Measurements from ENCODE around the gene YPEL1. TPM values are rescaled to one million over a fixed set of nuclear protein-coding genes. Genes with fewer than 3 reads are reported as not detected.

Gene YPEL1
- total and polyA plus RNA-seq, 4 donors = 12.9 to 20.6 (median 17.1) TPM

- Histone ChIP-seq H3K27me3 (ENCODE audit: control insufficient read depth, insufficient read depth, low read length) (no peaks in the 10 kb centered on the region), H3K27ac (ENCODE audit: low read depth, low read length) (no peak overlapping the region), H3K36me3 (ENCODE audit: control insufficient read depth, insufficient read depth, low read length) (peaks cover 71% of the 10 kb centered on the region), H3K4me3 (ENCODE audit: low read depth, low read length) (no peak overlapping the region), H3K9me3 (ENCODE audit: control insufficient read depth, insufficient read depth, low read length) (no peaks in the 10 kb centered on the region), H3K4me1 (ENCODE audit: control insufficient read depth, insufficient read depth, low read length) (peaks cover 2% of the 10 kb centered on the region)
- DNase-seq (ENCODE audit: low read depth in 4 of 6, low spot score in 6 of 6) = no peak
- 80% methylated on average over 2 of the region's 6 CpGs for whole genome bisulfite sequencing (ENCODE audit: insufficient coverage)
Observed at GRCh38 chr22:21672107-21672629, 63.4 kb downstream of the YPEL1 start.

- DNase-seq (ENCODE audit: low read depth in 4 of 6, low spot score in 6 of 6) = no peak
- Histone ChIP-seq H3K4me1 (ENCODE audit: control insufficient read depth, insufficient read depth, low read length) (peaks cover 17% of the 10 kb centered on the region), H3K9me3 (ENCODE audit: control insufficient read depth, insufficient read depth, low read length) (no peaks in the 10 kb centered on the region), H3K36me3 (ENCODE audit: control insufficient read depth, insufficient read depth, low read length) (peaks cover 46% of the 10 kb centered on the region), H3K27ac (ENCODE audit: low read depth, low read length) (no peak overlapping the region), H3K27me3 (ENCODE audit: control insufficient read depth, insufficient read depth, low read length) (no peaks in the 10 kb centered on the region), H3K4me3 (ENCODE audit: low read depth, low read length) (no peak overlapping the region)
- 89% methylated on average over 4 of the region's 9 CpGs for WGBS (ENCODE audit: insufficient coverage)
Observed at GRCh38 chr22:21669026-21669425, 66.6 kb downstream of the YPEL1 start.

GRCh38 chr22:21666786-21667185 is 68.8 kb downstream of the YPEL1 start:
- H3K27ac ChIP-seq (ENCODE audit: low read depth, low read length) = no peak overlapping the region
- DNase-seq (ENCODE audit: low read depth in 4 of 6, low spot score in 6 of 6) = no peak
- peak overlapping the region; percentile 90 for H3K4me3 ChIP-seq (ENCODE audit: low read depth, low read length)
- WGBS (ENCODE audit: insufficient coverage) = 40% methylated on average over 12 of the region's 16 CpGs
- no peaks in the 10 kb centered on the region for H3K27me3 ChIP-seq (ENCODE audit: control insufficient read depth, insufficient read depth, low read length)
- H3K4me1 ChIP-seq (ENCODE audit: control insufficient read depth, insufficient read depth, low read length) = peaks cover 17% of the 10 kb centered on the region
- peaks cover 24% of the 10 kb centered on the region for H3K36me3 ChIP-seq (ENCODE audit: control insufficient read depth, insufficient read depth, low read length)
- H3K9me3 ChIP-seq (ENCODE audit: control insufficient read depth, insufficient read depth, low read length) = no peaks in the 10 kb centered on the region

GRCh38 chr22:21665047-21665851 is 70.3 kb downstream of the YPEL1 start:
- Histone ChIP-seq H3K4me1 (ENCODE audit: control insufficient read depth, insufficient read depth, low read length) (peaks cover 17% of the 10 kb centered on the region), H3K27me3 (ENCODE audit: control insufficient read depth, insufficient read depth, low read length) (no peaks in the 10 kb centered on the region), H3K4me3 (ENCODE audit: low read depth, low read length) (peak overlapping the region; percentile 90), H3K27ac (ENCODE audit: low read depth, low read length) (peak overlapping the region; percentile 93), H3K9me3 (ENCODE audit: control insufficient read depth, insufficient read depth, low read length) (no peaks in the 10 kb centered on the region), H3K36me3 (ENCODE audit: control insufficient read depth, insufficient read depth, low read length) (peaks cover 10% of the 10 kb centered on the region)
- 71% methylated on average over 26 of the region's 26 CpGs for WGBS (ENCODE audit: insufficient coverage)
- DNase-seq (ENCODE audit: low read depth in 4 of 6, low spot score in 6 of 6) = no peak

GRCh38 chr22:21663738-21664137 is 71.9 kb downstream of the YPEL1 start:
- WGBS (ENCODE audit: insufficient coverage) = 79% methylated on average over 2 of the region's 2 CpGs
- Histone ChIP-seq H3K36me3 (ENCODE audit: control insufficient read depth, insufficient read depth, low read length) (peaks cover 2% of the 10 kb centered on the region), H3K4me3 (ENCODE audit: low read depth, low read length) (no peak overlapping the region), H3K9me3 (ENCODE audit: control insufficient read depth, insufficient read depth, low read length) (no peaks in the 10 kb centered on the region), H3K27ac (ENCODE audit: low read depth, low read length) (no peak overlapping the region), H3K27me3 (ENCODE audit: control insufficient read depth, insufficient read depth, low read length) (no peaks in the 10 kb centered on the region), H3K4me1 (ENCODE audit: control insufficient read depth, insufficient read depth, low read length) (peaks cover 17% of the 10 kb centered on the region)
- no peak for DNase-seq (ENCODE audit: low read depth in 4 of 6, low spot score in 6 of 6)

GRCh38 chr22:21661991-21662390 is 73.6 kb downstream of the YPEL1 start:
- H3K27ac ChIP-seq (ENCODE audit: low read depth, low read length) = no peak overlapping the region
- H3K9me3 ChIP-seq (ENCODE audit: control insufficient read depth, insufficient read depth, low read length) = no peaks in the 10 kb centered on the region
- 93% methylated on average over 4 of the region's 5 CpGs for WGBS (ENCODE audit: insufficient coverage)
- H3K4me3 ChIP-seq (ENCODE audit: low read depth, low read length) = no peak overlapping the region
- peaks cover 23% of the 10 kb centered on the region for H3K4me1 ChIP-seq (ENCODE audit: control insufficient read depth, insufficient read depth, low read length)
- H3K36me3 ChIP-seq (ENCODE audit: control insufficient read depth, insufficient read depth, low read length) = no peaks in the 10 kb centered on the region
- peaks cover 5% of the 10 kb centered on the region for H3K27me3 ChIP-seq (ENCODE audit: control insufficient read depth, insufficient read depth, low read length)
- no peak for DNase-seq (ENCODE audit: low read depth in 4 of 6, low spot score in 6 of 6)

- Histone ChIP-seq H3K4me3 (ENCODE audit: low read depth, low read length) (no peak overlapping the region), H3K4me1 (ENCODE audit: control insufficient read depth, insufficient read depth, low read length) (peaks cover 19% of the 10 kb centered on the region), H3K9me3 (ENCODE audit: control insufficient read depth, insufficient read depth, low read length) (no peaks in the 10 kb centered on the region), H3K36me3 (ENCODE audit: control insufficient read depth, insufficient read depth, low read length) (no peaks in the 10 kb centered on the region), H3K27ac (ENCODE audit: low read depth, low read length) (no peak overlapping the region), H3K27me3 (ENCODE audit: control insufficient read depth, insufficient read depth, low read length) (peaks cover 5% of the 10 kb centered on the region)
- WGBS (ENCODE audit: insufficient coverage) = 71% methylated on average over 5 of the region's 7 CpGs
- no peak for DNase-seq (ENCODE audit: low read depth in 4 of 6, low spot score in 6 of 6)
Observed at GRCh38 chr22:21660904-21661303, 74.7 kb downstream of the YPEL1 start.

GRCh38 chr22:21659864-21660525 is 75.6 kb downstream of the YPEL1 start:
- 74% methylated on average over 6 of the region's 7 CpGs for WGBS (ENCODE audit: insufficient coverage)
- Histone ChIP-seq H3K9me3 (ENCODE audit: control insufficient read depth, insufficient read depth, low read length) (no peaks in the 10 kb centered on the region), H3K4me1 (ENCODE audit: control insufficient read depth, insufficient read depth, low read length) (peaks cover 10% of the 10 kb centered on the region)

GRCh38 chr22:21657360-21658032 is 78.1 kb downstream of the YPEL1 start:
- Histone ChIP-seq H3K27me3 (ENCODE audit: control insufficient read depth, insufficient read depth, low read length) (peaks cover 5% of the 10 kb centered on the region), H3K27ac (ENCODE audit: low read depth, low read length) (no peak overlapping the region)

More at GRCh38 chr22:21659864-21660525, 75.6 kb downstream of the YPEL1 start:
- DNase-seq (ENCODE audit: low read depth in 4 of 6, low spot score in 6 of 6) = no peak
- H3K4me3 ChIP-seq (ENCODE audit: low read depth, low read length) = no peak overlapping the region
- H3K36me3 ChIP-seq (ENCODE audit: control insufficient read depth, insufficient read depth, low read length) = peaks cover 2% of the 10 kb centered on the region
- H3K27me3 ChIP-seq (ENCODE audit: control insufficient read depth, insufficient read depth, low read length) = peaks cover 5% of the 10 kb centered on the region
- H3K27ac ChIP-seq (ENCODE audit: low read depth, low read length) = no peak overlapping the region

More at GRCh38 chr22:21657360-21658032, 78.1 kb downstream of the YPEL1 start:
- Histone ChIP-seq H3K4me3 (ENCODE audit: low read depth, low read length) (peak overlapping the region; percentile 36), H3K36me3 (ENCODE audit: control insufficient read depth, insufficient read depth, low read length) (peaks cover 14% of the 10 kb centered on the region), H3K4me1 (ENCODE audit: control insufficient read depth, insufficient read depth, low read length) (peaks cover 19% of the 10 kb centered on the region), H3K9me3 (ENCODE audit: control insufficient read depth, insufficient read depth, low read length) (no peaks in the 10 kb centered on the region)
- DNase-seq (ENCODE audit: low read depth in 4 of 6, low spot score in 6 of 6) = peak in 2 of 6 donors; percentile 84 to 88
- WGBS (ENCODE audit: insufficient coverage) = under 1% methylated on average over 78 of the region's 79 CpGs

All from spinal cord (tissue), 10 donors.